Stimulated activated CD4-positive, alpha-beta T cell treated with anti-CD3 and anti-CD28 coated beads, Interleukin-4, amount 100 ng/mL, for 4 hours (primary cell): ENCODE data around the gene DAPK1.

Source experiments
- DNase-seq, 2 experiments: peaks; one replicate each; pipeline ENCODE4 v3.0.0-alpha.2; 2020

DAPK1 gene

GRCh38 chr9:87673446-87674120 lies 175.9 kb downstream of the DAPK1 start:
- no peak for DNase-seq

- DNase-seq: no peak
Measured at GRCh38 chr9:87674565-87675299, 177.1 kb downstream of the DAPK1 start.

GRCh38 chr9:87675906-87676515 lies 178.3 kb downstream of the DAPK1 start:
- no peak for DNase-seq

- DNase-seq: no peak
Measured at GRCh38 chr9:87676976-87677775, 179.5 kb downstream of the DAPK1 start.

GRCh38 chr9:87677776-87678587 lies 180.3 kb downstream of the DAPK1 start:
- DNase-seq: no peak

GRCh38 chr9:87678650-87679355 lies 181.1 kb downstream of the DAPK1 start:
- peak; percentile 22 to 27 for DNase-seq

GRCh38 chr9:87681271-87682061 lies 183.8 kb downstream of the DAPK1 start:
- DNase-seq: no peak

- no peak for DNase-seq
Measured at GRCh38 chr9:87682085-87682484, 184.4 kb downstream of the DAPK1 start.

- DNase-seq: no peak
Measured at GRCh38 chr9:87682618-87683017, 185.0 kb downstream of the DAPK1 start.

GRCh38 chr9:87683751-87684626 lies 186.3 kb downstream of the DAPK1 start:
- no peak for DNase-seq

GRCh38 chr9:87684627-87685219 lies 187.1 kb downstream of the DAPK1 start:
- no peak for DNase-seq

GRCh38 chr9:87685441-87685840 lies 187.8 kb downstream of the DAPK1 start:
- peak in 1 of 2 experiments; percentile 15 for DNase-seq

GRCh38 chr9:87685871-87686519 lies 188.3 kb downstream of the DAPK1 start:
- DNase-seq: no peak

- DNase-seq: no peak
Measured at GRCh38 chr9:87686520-87687090, 188.9 kb downstream of the DAPK1 start.

GRCh38 chr9:87687207-87687606 lies 189.5 kb downstream of the DAPK1 start:
- no peak for DNase-seq

GRCh38 chr9:87694236-87694755 lies 196.6 kb downstream of the DAPK1 start:
- DNase-seq: no peak

GRCh38 chr9:87695523-87695922 lies 197.9 kb downstream of the DAPK1 start:
- no peak for DNase-seq

- no peak for DNase-seq
Measured at GRCh38 chr9:87696641-87697040, 199.0 kb downstream of the DAPK1 start.
